GM19452 (cell line): ENCODE data around the gene SRD5A1.
"Not testable (repeated sequence)": the region's sequence is repeated elsewhere in the genome, so short reads cannot be mapped to it uniquely, and the experiment has no call there.

Experiments
- ATAC-seq: cut with Tn5 transposase; IDR thresholded peaks from one replicate; pipeline ENCODE4 v1.9.1; 2021; ENCODE audit not compliant: unreplicated experiment

The SRD5A1 gene

GRCh38 chr5:6638236-6638635, 5.0 kb downstream of the SRD5A1 start:
- ATAC-seq: no peak

GRCh38 chr5:6642655-6643054, 9.4 kb downstream of the SRD5A1 start:
- ATAC-seq: no peak

DNA sequence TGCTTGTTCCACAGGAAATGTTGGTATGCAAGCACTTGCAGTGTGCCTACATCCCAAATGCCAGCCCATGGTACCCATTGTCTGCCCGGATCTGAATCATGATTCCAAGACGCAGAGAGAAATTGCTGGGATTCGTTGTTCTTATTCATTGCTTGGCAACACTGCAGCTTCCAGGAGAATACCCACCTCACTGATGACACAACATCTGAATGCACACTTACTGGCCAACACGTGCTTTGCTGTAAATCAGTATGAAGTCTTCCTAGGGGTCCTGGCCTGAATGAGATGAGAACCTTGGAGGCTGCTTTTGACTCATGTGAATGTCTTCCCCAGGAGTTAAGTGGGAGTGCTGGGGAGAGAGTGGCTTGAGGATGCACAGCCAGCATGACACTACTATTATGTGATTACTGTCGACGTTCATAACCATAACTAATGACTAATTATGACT, 11.6 kb downstream of the SRD5A1 start:
- ATAC-seq: no peak

GRCh38 chr5:6645571-6646362, 12.5 kb downstream of the SRD5A1 start:
- ATAC-seq: not testable (repeated sequence)

DNA sequence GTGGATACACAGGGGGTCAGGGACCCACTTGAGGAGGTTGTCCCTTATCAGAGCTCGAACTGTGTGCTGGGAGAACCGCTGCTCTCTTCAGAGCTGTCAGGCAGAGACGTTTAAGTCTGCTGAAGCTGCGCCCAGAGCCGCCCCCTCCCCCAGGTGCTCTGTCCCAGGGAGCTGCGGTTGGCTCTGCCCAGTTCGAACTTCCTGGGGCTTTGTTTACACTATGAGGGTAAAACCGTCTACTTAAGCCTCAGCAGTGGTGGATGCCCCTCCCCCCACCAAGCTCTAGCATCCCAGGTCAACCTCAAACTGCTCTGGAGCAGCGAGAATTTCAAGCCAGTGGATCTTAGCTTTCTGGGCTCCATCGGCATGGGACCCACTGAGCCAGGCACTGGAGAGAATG, 15.9 kb downstream of the SRD5A1 start:
- ATAC-seq: no peak

DNA sequence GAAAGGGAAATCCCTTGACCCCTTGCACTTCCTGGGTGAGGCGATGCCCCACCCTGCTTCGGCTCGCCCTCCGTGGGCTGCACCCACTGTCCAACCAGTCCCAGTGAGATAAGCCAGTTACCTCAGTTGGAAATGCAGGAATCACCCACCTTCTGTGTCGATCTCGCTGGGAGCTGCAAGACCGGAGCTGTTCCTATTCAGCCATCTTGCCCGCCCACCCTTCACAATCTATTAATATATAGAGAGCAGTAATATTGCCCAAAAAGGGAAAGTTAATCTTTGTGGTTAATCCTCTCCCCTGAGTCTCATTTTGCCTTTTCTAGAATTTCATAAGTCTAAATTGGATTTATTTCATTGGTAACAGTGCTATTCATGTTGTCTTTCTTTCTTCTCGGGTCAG, 16.4 kb downstream of the SRD5A1 start:
- ATAC-seq: no peak

- peak; percentile 96 for ATAC-seq
Measured at GRCh38 chr5:6652025-6652424, 18.8 kb downstream of the SRD5A1 start.

DNA sequence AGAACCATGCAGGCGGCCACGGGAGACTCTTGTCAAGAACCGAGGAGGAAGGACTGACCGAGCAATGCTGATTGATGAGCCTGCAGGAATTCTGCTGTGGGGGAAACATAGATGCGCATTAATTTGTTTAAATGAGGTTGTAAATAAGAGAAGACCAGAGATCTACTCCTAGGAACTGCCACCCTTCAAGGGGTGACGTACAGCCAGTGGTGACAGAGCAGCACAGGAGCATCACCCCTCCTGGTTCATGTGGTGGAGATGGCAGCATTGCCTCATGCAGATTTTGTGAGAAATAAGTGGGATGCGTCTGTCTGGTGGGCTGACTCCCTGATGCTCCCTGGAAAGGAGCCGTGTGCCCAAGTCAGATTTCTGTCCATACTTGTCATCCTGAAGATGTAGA, 22.2 kb downstream of the SRD5A1 start:
- no peak for ATAC-seq

DNA sequence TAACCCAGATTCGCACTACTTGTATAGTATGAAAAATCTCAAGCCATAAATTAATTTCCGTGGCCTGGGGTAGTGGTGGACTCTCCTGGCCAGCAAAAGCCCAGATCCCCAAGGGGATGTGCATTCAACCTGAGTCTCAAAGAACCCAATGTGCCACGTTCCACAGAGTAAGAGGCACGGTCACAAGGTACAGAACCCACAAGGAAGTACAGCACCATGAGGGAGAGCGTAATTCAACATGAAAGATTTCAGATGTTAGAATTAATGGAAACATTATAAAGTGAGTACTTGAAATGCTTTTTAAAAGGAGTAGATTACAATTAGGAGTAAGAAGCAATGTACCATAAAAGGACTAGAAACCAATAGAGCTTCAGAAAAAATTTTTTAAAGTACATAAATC, 23.4 kb downstream of the SRD5A1 start:
- no peak for ATAC-seq

DNA sequence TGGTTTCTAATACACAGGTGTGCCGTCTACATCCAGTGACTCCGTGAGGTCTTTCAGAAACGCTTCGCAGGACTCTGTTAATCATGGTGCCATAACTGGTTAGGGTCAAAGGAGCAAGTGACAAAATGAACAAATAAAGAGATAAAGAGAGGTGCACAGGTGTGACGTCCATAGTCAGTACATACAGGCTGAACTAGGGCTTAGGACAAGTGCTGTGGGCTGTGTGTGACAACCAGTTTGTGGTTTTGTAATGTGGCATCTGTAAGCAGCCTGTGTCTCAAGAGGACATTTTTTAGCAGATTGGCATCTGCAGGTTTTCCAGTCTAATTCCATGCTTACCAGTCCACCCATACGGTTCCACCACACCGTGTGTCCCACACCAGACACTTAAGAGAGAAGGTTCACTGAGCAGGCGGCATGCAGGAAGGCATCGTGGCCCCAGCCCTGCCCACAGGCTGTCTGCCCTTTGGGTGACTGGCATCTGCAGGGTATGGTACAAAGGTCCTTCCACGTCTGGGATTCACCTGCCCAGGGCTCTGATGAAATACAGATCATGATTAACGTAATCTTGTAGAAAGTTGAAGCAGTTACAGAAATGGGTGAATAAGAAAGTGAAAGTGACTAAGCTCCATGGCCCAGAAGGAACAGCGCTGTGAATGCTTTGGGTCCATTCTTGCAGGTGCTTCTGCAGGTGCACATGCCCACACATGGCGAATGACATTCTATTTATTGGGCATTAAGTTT, 26.9 kb downstream of the SRD5A1 start:
- ATAC-seq: peak; percentile 81

DNA sequence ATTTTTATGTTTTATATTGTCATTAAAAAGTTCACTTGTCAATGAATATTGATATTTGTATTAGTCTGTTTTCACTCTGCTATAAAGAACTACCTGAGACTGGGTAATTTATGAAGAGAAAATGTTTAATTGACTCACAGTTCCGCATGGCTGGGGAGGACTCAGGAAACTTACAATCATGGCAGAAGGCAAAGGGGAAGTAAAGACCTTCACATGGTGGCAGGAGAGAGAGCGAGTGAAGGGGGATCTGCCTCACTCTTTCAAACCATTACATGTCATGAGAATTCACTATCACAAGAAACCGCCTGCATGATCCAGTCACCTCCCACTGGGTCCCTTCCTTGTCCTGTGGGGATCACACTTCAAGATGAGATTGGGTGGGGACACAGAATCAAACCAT, 27.4 kb downstream of the SRD5A1 start:
- peak; percentile 49 for ATAC-seq

GRCh38 chr5:6666762-6667161, 33.5 kb downstream of the SRD5A1 start:
- ATAC-seq: no peak

GRCh38 chr5:6667648-6668047, 34.4 kb downstream of the SRD5A1 start:
- no peak for ATAC-seq

GRCh38 chr5:6668717-6669116, 35.5 kb downstream of the SRD5A1 start:
- ATAC-seq: not testable (repeated sequence)

DNA sequence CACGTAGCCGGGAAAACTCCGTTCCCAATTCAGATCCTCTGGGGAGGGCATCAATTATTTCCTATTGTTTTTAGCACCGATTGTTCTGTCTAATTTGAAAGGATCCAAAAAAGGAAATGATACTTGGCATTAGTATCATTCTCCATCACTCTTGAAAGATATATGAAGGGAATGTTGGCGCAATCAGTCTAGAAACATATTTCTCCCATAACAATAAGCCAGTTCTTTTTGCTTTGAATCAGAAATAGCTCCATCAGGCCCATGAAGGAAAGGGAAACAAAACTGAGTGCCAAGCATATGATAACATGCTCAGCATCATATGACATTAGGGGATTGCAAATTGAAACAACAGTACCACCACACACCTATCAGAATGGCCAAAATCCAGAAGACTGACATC, 39.8 kb downstream of the SRD5A1 start:
- ATAC-seq: no peak

DNA sequence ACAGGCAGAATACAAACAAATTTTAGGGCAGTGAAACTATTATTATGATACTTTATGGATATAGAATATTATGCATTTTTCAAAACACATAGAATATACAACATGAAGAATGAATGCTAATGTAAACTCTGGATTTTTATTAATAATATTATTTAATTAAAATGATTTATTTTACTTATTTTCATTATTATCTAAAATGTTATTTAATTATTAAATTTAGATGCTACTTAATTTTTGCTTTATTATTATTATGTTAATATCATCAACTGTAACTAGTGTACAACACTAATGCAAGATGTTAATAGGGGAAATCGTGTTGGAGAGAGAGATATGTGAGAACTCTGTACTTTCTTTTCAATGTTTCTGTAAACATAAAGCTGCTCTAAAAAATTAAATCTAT, 40.7 kb downstream of the SRD5A1 start:
- ATAC-seq: no peak

DNA sequence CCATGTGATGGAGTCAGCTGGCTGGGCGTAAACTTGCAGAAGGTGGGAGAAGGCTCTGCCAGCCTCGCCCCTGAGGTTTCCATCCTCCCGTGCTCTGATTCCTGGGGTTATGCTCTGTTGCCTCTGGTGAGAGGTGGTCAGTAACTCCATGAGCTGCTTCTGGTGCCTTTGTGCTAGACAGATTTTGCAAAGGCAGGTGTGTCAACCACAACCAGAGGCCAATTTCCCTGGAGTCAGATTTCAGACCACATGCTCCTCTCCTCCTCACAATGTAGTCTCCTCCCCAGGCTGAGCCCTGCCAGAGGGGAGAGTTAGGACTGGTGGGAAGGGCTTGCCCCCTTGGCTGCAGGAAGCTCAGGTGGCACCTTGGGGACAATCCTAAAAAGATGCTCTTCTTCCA, 41.2 kb downstream of the SRD5A1 start:
- no peak for ATAC-seq

DNA sequence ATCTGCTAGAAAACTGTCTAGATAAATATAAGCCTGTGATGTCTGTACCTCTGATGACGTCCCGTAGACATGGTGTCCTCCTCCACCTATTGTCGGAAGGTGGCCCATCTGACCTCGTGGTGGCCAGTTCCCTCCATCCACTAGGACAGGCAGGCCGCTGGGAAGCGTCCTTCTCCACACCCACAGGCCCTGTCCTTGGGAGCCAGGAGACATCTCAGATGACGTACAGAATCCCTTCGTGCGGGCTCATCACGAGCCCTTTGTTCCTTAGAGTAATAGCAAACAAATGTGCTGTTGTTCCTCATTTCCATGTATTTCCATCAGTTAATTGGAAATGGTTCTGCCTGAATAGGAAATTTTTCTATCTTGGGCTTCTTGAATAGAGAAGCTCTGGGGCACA, 41.6 kb downstream of the SRD5A1 start:
- no peak for ATAC-seq

DNA sequence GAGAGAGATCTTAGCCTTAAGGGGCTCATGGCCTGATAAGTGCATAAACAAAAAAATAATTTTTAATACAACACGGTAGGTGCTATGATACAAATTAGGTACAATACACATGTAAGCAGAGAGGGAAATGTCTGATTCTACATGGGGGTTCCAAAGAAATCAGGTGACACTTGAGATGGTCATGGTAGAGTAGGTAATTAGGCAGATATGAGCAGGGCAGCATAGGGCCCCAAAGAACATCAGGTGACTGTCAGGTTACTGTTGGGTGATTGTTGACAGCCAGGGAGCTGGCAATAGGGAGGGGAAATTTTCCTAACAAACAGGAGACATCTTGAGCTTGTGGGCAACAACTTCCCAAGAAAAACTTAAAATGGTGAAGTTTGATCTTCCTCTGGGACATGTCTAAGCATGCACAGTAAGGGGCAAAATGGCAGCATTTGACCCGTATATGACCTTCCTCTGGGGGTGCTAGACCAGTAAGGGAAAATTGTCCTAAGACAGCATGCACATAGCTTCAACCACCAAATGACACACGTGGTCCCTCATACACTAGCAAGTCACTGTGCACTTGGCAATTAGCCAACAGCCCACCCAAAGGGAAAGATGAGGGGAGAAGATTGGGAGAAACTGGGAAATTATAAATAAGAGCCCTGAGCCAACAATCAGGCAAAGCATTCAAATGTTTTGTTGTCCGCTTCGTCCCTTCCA, 42.7 kb downstream of the SRD5A1 start:
- ATAC-seq: no peak

DNA sequence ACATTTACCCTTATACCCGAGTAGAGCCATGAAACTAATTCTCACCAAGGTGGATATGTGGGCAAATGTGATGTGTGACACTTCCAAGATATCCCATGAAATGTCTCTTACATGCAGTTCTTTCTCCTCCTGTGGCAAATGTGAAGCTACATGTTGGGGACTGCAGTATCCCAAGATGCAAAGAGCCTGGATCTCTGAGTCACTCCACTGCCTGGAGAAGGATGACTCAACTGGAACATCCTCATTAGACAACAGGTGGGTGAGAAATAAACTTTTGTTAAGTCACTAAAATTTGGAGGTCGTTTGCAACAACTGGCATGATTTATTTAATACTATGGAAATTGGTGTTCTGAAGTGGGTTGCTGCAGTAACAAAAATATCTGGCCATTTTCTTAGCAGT, 43.5 kb downstream of the SRD5A1 start:
- no peak for ATAC-seq

DNA sequence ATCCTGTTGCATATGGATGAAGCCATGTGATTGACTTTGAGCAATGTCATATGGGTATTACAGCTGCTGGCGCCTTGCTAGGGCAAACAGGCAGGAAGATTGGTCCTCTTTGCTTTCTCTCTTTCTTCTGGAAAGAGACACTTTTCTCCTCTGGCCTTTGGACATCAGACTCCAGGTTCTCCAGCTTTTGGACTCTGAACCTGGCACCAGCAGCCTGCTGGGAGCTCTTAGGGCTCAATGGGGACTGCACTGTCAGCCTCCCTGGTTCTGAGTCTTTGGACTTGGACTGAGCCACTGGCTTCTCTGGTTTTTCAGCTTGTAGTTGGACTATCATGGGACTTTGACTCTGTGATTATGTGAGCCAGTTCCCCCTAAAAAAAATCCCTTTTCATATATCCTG, 45.1 kb downstream of the SRD5A1 start:
- no peak for ATAC-seq

DNA sequence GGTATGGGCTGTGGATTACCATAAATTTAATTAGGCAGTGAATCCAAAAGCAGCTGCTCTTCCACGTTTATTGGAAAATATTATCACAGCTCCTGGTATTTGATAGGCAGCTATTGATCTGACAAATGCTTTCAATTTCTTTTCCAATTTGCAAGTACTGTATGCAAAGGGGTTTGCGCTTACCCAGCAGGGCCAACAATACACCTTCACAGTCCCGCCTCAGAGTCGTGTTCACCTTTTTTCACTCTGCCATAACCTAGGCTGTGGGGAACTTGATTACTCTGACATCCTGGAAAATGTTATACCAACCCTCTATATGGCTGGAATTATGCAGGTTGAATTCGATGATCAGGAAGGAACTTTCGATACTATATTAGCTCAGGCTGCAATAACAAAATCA, 47.7 kb downstream of the SRD5A1 start:
- no peak for ATAC-seq
